Esophagus mucosa (tissue), 1 donor: ENCODE measurements around the gene FAR2. TPM values are rescaled to one million over a fixed set of nuclear protein-coding genes. Genes with fewer than 3 reads are reported as not detected.
A peak's percentile ranks its signal among the peaks of the same experiment; 100 is the strongest.
"Not testable (repeated sequence)": the region's sequence is repeated elsewhere in the genome, so short reads cannot be mapped to it uniquely, and the experiment has no call there.

Source experiments
- ATAC-seq: fragments of 200-7000 bp; cut with Tn5 transposase; one replicate; pipeline ENCODE4 v1.9.1; 2020
- total RNA-seq: library from RNA; stranded (reverse); gene quantifications from one replicate; pipeline ENCODE4 v1.2.4, GENCODE V29; 2023
- donor health status: DM: yes; HTN: yes; CAD: no.

Gene FAR2
- total RNA-seq, 1 donor from 2014 or later = 1.1 TPM

DNA sequence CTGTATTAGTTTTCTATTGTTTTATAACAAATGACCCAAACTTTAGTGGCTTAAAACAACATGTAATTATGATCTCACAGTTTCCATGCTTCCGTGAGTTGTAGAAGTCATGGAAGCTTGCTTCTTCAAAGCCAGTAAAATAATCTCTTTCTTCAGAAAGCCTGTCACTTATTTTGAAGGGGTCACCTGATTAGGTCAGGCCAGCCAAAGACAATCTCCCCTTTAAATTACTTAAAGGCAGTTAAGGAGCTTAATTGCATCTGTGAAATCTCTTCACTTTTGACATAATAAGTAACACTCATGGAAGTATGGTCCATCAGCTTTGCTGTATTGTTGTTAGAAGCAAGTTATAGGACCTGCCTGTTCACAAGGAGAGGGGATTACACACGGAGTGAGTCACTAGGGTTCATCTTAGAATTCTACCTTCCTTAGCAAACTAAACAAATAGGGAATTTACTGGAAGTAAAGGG lies 89.8 kb downstream of the FAR2 start:
- ATAC-seq = peak; percentile 62

DNA sequence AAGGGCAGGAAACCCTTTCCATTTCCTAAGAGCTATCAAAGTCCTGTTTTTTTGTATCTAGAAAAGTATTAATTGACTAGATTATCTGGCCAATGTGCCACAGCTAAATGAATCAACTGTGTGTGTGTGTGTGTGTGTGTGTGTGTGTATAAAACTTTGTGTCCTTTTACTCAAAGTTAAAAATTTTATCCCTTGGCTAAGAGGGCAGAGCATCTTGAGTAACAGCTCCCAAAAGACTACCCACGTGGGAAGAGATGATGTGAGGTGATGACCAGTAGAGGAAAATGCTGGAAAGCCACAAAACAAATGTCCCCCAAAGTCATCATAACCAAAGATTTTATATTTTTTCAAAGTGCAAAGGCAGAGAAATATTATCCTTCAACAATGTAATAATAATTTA lies 90.3 kb downstream of the FAR2 start:
- ATAC-seq = no peak

DNA sequence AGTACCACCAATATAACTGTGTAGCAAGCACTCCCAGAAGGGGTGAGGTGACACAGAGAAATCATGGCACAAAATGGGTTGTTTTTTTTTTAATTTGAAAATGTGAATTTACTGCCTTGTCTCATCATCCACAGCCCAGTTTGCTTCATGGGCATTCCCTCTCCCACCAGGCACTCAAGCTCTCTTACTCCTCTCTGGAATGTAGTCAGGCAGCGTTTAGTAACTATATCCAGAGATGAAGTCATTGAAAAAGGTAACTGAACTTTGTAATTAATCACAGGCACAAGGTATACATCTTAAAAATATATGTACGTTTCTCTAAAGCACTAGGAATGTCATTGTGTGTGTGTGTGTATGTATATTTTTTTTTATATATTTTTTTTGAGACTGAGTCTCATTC lies 91.4 kb downstream of the FAR2 start:
- ATAC-seq = no peak

DNA sequence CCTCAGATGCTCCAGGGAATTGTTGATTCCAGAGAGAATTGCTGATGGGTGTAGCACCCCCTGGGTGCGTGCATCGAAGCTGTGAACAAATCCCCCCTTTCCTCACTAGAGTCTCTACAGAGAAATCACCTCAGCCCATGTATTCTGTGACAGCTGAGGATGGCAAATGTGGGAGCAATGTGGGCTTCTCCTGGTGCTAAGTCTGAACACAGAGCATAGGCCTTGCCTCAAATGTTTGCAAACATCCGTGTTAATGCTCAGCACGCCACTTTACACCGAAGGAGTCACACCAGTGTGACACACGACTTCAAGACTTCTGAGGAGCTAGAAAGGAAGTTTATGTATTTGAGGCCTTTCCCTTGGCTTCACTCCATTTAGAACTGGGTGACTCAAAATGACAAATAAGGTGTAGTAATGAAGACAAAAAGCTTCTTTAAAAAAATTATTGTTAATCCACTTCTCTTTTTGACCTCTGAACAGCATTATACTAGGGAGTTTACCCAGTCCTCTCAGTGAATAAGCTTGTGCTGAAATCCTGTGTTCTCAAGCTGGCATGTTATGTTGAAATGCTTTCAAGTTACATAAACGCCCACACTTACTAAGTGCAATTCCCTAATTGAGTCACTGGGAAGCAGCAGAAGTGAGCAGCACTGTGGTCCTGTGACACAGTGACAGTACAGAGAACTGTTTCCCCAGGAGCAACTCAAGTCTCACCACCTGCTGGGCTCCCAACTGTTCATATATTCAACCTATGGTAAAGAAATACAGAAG lies 92.9 kb downstream of the FAR2 start:
- ATAC-seq = peak; percentile 97

DNA sequence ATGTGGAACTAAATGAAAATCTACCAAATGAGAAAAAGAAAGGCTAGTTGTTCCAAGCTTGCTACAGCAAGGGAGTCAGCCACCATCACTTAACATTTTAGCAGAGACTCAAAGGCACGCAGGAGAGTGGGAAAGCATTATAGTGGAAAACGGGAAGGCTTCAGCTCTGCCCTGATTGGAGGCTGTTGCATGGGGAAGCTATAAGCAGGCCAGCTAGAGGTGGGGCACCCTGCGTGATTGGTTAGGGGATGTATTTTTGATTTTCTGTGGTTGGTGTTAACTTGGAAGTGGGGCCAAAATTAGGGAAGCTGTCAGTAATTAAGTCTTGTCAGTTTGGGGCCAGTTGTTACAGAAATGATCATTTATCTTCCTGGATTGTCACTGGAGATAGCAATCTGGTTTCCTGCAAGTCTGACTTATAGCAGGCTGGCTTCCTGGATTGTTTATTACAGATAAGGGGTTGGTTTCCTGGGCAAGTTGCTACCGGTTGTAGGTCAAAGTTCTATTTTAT lies 93.9 kb downstream of the FAR2 start:
- no peak for ATAC-seq

DNA sequence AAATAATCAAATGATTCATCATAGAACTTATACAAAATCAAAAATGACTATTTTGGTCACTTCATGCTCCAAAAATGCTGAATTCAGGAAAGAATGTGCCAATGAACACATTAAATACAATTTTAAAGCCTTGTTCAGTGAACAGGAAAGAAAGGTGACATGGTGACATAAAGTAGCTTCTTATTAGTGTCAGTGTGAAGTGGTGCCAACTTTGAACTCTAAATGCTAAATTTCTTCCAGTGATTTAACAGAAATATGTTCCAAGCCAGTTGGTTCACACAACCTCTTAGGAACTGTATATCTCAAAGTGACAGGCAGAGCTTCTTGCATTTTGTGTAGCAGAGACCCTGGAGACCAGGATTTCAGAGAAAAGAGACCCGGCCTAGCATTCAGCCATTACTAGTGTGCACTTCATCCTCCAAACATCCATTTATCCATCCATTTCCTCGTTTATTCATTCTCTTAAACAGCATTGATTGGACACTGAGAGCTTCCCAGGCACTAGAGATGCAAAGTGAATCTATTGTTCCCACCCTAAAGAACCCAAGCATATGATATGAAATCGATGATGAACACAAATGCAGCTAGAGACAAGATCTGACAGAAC lies 95.2 kb downstream of the FAR2 start:
- no peak for ATAC-seq

DNA sequence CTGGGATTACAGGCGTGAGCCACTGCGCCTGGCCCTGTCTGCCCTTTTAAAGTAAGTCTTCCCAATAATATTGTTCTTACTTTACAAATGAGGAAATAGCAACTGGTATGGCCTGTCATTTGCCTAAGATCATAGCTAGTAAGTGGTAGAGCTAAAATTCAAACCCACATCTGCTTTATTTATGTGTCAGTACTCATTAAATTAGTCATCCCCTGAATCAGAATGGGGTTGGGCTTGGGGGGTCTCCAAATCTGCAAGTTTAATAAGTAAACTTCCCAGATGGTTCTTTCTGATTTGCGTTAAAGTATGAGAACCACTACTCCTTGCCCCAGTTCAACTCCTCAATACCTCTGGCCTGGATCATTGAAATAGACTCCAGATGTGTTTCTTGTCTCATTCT lies 96.2 kb downstream of the FAR2 start:
- ATAC-seq = no peak

DNA sequence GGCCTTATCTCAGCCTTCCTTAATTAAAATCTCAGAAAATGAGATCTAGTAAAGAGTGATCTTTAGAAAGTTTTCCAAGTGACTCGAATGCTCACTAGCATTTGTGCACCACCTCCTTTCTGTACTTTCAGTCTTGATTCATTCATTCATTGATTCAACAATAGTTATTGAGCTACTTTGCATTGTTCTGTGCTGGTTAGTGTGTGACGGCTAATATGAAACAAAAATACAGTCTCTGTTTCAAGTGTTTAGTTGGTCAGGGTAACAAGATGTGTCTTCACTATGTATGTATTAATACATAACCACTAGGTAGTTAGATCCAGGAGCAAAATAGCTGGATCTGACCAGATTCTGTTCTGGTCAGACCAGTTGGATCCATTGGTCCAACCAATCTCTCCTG lies 100.9 kb downstream of the FAR2 start:
- no peak for ATAC-seq

DNA sequence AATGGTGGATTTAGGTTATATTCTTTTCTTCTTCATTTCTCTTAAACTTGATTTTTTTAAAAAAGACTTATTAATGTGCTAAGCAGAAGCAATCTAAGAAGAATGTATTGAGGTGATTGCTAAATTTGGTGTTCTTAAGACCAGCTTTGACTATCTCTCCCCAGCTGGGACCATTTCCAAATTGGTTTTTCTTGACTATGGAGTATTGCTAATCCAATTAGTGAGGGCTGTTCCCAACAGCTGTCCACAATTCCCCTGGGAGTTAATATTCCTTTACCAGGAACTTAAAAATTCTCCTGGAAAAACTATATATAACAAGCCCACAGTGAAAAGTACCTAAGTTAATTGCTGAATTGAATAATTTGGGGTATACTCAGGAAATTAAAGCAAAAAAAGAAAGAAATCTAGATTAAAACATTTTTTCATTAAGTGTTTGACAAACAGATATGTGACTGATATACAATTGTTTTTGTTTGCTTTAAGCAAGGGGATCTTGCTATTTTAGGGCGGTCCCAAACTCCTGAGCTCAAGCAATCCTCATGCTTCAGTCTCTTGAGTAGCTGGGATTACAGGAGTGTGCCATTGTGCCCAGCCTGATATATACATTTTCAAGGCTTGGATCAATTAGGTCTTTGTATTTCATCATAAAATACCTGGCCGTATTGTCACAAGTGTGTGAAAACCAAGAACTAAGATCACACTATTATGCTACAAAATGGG lies 105.0 kb downstream of the FAR2 start:
- no peak for ATAC-seq

DNA sequence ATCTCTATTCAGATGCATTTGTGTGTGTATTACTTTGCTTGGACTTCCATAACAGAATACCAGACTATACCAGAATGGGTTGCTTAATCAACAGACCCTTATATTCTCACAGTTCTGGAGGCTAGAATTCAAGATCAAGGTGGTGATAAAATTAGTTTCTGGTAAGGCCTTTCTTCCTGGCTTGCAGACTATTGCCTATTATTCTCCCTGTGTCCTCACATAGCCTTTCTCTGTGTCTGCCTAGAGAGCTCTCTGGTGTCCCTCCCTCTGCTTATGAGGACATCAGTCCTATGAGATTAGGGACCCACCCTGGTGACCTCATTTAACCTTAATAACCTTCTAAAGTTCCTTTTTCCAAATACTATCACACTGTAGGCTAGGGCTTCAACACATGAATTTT lies 106.0 kb downstream of the FAR2 start:
- ATAC-seq = peak; percentile 26

DNA sequence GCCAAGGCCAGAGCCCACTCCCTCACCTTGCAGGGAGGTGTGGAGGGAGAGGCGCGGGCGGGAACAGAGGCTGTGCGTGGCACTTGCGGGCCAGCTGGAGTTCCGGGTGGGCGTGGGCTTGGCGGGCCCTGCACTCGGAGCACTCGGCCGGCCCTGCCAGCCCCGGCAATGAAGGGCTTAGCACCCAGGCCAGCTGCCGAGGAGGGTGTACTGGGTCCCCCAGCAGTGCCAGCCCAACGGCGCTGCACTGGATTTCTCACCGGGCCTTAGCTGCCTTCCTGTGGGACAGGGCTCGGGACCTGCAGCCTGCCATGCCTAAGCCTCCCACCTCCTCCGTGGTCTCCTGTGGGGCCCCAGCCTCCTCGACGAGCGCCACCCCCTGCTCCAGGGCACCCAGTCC lies 107.5 kb downstream of the FAR2 start:
- no peak for ATAC-seq

DNA sequence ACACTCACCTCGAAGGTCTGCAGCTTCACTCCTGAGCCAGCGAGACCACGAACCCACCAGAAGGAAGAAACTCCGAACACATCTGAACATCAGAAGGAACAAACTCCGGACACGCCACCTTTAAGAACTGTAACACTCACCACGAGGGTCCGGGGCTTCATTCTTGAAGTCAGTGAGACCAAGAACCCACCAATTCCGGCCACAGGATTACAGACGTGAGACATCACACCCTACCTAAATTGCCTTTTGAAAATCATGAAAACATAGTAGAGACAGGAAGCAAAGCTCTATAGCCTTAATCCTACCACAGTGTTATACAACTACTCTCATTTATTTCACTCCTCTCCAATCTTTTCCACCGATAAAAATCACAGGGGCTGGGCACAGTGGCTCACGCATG lies 108.6 kb downstream of the FAR2 start:
- not testable (repeated sequence) for ATAC-seq

DNA sequence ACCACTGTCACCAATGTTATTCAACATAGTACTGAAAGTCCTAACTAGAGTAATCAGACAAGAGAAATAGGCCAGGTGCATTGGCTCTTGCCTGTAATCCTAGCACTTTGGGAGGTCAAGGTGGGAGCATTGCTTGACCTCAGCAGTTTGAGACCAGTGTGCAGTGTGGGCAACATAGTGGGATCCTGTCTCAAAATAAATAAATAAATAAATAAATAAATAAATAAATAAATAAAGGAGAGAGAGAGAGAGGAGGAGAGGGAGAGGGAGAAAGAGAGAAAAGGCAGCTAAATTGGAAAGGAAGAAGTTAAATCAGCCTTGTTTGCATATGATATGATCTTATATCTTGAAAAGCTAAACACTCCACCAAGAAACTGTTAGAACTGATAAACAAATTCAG lies 115.3 kb downstream of the FAR2 start:
- ATAC-seq = no peak

DNA sequence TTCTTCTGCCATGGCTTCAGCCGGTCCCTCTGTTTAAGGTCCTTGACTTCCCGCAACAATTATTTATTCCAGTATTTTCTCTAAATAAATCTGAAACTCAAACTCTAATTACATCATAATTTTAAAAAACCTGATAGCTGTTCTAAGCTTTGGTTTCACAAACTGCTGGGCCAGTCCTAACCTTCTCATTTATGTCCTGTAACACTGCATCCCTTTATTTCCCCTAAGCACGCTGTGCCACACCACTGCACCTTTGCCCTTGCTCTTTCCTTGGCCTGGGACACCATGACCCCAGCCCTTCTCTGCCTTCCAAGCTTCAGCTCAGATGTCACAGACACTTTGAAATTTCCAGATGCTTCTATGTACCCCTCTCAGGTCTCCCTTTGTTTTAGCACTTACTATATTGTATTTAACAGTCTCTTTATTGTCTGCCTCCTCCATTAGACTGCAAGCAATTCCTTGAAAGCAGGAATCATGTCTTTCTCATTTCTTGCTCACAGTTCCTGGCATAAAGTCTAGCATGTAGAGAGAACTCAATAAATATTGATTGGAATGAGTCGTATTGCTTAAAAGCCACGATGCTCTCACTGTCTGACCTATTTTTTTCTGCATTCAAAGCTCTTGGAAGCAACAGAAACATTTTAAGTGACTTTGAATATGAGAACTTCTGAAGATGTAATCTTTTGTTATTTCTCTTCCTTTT lies 120.8 kb downstream of the FAR2 start:
- no peak for ATAC-seq

DNA sequence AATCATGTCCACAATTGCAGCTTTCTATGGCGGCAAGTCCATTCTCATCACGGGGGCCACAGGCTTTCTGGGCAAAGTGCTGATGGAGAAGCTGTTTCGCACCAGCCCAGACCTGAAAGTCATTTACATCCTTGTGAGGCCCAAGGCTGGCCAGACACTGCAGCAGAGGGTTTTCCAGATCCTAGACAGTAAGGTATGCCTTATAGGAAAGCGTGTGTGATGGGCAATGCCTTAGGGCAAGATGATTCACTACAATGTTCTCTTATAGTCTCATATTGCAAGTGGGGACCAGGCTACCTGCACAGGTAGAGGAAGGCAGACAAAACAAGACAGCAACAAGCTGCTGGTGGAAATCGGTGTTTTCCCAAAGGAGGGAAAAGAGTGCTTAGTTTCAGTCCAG lies 121.4 kb downstream of the FAR2 start:
- ATAC-seq = no peak

DNA sequence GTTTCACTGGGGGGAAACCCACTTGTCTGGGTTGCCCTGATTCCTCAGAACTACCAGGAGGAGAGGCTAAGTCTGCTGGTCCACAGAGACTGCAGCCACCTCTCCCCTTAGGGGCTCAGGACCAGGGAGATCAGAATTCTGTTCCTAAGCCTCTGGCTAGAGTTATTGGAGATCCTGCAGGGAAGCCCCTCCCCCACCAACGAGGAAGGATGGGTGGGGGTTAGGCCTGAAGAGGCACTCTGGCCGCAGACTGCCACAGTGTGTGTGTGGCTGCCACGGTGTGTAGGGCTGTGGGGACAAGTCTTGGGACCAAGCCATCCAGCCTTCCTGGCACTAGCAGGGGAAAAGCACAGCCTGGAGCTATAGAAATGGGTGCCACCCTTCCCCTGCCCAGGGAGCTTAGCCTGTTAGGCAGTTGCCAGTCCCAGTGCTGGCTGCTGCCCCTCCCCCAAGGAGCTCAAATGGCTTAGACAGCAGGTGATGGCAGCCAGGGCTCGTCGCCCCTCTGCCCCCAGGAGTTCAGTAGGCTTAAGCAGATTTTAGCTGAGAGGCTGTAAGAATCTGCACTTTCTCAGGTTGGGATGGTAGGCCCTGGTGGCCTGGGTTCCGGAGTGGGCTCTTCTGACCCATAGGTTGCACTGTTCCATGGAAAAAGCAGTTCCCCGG lies 124.2 kb downstream of the FAR2 start:
- ATAC-seq = no peak

DNA sequence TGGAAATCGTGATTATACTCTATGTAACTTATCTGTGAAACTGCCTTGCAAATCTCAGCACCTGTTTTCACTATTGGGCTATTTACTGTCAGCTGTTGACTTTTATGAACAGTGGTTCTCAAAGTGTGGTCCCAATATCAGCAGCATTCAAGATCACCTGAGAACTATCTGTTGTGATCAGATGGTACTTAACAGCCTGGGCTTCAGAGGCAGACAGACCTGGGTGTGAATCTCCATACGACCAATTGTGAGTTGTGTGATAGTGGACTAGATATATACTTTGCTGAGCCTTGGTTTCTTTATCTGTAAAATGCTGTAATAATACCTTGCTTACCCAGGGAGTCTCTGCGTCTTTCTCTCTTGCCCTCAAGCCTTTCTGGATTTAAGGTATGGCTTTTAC lies 126.8 kb downstream of the FAR2 start:
- ATAC-seq = no peak

DNA sequence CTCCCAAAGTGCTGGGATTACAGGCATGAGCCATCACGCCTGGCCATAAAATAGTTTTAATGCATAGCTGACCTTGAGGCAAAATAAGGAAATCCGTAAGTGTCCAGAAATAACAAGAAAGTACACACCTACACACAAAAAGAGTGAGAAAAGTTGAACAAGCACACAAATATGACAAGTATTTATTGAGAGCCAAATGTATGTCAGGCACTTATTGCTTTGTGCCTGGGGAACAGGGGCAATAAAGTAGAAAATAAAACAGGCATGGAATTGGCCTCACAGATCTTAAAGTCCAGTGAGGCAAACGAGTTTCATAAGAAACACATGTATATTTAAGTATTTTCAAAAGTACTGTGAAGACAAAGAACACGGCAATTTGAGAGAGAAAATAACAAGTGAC lies 128.2 kb downstream of the FAR2 start:
- ATAC-seq = no peak

DNA sequence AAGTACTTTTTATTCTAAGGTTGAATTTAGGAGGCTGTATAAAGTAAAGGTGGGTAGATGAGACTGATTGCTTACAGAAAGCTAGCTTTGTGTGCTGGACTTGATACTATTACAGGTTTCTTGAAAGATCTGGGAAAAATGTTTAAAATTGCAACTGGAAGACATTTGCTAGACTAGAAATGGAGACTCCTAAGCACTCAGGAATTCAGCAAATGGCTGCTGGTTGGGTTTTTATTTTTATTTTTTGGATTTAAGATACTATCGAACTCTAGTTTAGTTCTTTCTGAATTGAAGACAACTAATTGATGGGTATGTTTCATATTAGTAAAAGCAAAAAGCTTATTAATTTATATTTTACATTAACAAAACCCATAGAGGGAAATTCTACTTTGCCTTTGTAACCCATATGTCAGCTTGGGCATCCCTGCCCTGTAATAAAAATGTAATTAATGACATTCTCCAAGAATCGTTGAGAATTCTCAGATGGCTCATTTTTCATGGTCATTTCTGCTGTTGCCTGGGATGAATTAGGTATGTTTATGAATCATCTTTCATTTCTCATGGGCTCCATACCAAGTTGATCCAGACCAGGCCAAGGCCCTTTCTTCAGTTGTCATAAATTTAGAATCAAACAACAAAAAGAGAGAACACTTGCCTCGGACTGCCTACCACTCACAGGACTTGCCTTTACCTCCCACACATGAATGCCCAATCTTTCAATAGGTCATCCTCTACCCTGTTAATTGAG lies 129.8 kb downstream of the FAR2 start:
- no peak for ATAC-seq

DNA sequence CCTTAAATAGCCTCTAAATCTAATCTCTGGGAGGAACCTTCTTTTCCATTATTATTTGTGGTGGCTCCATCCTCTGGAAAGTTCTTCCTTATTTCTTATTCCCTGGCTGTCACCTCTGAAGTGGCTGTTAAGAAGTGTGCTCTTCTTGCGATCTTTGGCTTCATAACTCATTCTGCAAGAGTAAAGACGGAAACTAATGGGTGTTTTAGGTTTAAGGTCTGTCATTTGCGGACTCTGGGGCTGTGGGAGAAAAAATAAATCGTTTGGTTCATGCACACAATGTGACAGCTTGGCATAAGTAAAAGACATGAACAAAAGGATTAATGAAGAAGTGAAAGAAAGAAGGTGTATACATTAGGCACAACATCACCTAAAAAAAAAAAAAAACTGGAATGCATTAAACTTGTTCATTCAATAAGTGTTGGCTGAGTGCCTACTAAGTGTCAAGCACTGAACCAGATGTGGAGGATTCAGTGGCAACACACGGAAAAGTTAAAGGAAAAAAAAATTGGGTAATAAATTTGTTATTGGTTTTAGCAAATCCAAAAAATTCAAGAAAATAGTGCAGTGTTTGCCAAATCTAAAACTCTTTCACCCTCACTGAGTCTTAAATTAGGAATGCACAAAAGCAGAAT lies 132.4 kb downstream of the FAR2 start:
- ATAC-seq = no peak
